22Rv1 (cell line): ENCODE results near the gene PLGLB2.
"Not testable (repeated sequence)": the region's sequence is repeated elsewhere in the genome, so short reads cannot be mapped to it uniquely, and the experiment has no call there.

Experiments used
- H3K27ac ChIP-seq: fragments of 450-650 bp; 2 replicates; pipeline ENCODE4 v1.5.1; 2017

The PLGLB2 gene

DNA sequence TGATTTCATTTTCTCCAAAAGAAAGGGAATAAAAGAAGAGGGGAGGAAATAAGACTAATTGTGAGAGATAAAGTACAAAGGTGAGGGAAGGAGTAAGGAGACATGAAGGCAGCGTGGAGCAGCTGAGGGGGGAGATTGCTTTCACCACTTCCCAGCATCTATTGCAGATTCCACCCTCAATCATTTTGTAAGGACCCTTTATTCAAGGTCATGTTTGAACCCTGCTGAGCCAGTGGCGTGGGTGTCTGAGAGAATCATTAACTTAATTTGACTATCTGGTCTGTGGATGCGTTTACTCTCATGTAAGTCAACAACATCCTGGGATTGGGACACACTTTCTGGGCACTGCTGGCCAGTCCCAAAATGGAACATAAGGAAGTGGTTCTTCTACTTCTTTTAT is at the start of gene PLGLB2:
TSS of gene PLGLB2 (plus strand) at position 297 of the 400 bp plus-strand sequence. CDS start at position 364, 67 bp downstream.
- not testable (repeated sequence) for H3K27ac ChIP-seq

DNA sequence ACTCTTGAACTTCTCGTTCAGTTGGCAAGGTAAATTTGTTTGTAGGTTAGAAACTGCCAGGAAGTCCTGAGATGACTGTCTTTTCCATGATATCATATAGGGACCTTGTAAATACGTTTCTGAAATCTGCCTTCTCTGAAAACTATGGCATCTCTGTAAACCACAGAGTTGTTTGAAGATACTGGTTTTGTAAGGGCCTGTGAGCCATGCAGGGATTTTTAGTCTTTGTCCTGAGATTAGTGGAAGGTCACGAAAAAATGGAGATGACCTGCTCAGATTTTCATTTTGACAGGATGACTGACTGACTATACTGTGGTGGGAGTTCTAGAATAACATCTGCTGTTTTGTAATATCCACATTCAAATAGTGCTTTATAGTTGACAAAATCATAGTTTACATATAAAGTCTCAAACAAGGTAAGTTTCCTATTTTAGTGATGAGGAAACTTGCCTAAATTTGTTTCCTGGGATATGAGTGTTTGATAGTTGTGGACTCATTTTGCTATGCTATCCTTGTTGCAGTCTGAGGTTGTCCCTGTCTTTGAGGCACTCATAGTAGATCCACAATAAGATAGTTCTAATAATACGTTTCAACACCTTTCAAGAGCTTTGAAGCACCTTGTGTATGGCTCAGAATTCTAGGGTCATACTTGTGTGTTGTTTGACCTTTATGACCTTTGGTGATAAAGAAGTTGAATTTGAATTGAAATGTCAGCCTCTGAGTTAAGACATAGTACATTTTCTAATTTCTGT is 43.1 kb upstream of the PLGLB2 start:
- not testable (repeated sequence) for H3K27ac ChIP-seq

DNA sequence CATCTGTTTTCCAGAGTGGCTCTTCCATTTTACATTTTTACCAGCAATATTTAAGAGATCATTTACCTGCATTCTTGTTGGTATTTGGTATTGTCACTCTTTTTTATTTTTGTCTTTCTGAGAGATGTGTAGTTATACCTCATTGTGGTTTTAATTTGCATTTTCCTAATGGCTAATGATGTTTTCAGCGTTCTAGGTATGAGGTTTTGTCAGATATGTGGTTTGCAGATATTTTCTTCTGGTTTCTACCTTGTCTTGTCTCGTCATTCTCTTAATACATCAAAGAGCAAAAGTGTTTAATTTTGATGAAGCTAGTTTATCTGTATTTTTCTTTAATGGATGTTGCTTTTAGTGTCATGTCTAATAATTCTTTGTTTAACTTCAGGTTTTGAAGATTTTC is 39.5 kb upstream of the PLGLB2 start:
- H3K27ac ChIP-seq: not testable (repeated sequence)

DNA sequence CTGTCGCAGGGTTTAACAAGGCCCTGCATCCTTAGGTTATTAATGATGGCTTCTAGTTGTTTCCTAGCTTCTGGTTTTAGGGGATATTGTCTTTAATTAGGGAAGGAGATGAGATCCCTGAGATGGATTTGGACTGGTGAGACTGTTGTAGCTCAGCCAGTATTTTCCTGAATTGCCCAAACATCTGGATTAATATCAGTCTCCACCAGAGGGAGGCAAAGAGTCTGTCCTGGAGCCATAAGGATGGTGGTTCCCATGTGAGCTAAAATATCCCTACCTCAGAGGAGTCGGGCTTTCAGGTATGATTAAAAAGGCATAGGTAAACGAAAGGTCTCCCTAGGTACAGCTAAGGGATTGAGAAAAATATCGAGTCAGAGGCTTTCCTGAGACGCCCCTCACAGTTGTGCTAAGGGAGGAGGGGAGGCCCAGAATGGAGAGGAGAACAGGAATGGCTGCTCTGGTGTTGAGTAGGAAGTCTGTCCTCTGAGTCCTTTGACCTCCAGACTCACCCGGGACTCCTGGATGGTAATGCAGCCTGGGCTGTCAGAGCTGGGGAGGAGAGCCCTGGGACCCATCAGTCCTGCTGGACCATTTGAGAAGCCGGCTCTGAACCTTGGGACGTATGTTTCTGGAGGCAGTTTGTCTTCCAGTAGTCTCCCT is 19.8 kb upstream of the PLGLB2 start:
- not testable (repeated sequence) for H3K27ac ChIP-seq

DNA sequence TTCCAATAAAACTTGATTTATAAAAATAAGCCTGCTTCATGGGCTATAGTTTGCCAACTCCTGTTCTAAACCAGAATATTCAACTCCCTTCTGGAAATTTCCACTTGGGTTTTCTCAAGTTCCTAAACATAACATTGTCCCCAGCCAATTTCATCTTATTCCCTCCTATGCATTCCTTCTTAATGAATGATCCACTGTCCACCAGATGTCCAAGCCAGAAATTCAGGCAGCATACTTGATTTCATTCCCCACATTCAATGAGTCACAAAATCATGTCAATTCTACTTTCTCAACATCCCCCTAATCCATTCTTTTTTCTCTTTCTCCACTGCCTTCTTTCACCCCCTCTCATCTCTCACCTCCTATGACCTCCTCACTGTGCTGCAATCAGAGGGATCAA is 7.0 kb upstream of the PLGLB2 start:
- H3K27ac ChIP-seq: not testable (repeated sequence)

DNA sequence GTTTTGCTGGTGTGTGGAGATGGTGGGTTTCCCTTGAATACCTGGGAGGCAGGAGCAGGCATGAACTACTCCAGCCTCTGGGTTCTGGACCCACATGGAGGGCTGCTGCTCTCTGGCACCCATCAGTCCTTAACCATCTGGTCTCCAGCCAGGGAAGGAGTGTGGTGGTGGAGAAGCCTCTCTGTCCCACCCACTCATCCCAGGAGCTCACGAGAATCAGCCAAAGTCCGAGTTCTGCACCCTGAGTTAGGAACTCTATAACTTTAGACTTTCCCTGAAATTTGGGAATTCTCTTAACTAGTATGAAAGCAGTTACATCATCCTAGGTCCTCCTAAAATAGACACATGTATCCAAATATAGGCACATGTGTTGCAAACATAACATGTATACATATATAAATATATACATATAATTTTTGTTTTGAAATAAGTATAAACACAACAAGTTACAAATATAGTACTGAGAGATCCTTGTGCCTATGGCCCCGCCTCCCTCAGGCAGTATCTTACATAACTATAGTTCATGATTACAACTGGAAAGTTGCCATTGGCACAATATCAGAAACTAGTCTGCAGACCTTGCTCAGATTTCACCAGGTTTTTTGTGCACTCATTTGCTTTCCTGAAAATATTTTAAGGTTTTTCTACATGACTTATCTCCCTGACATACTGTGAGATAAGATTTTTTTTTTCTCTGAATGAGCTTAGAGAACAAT is 5.3 kb upstream of the PLGLB2 start:
- not testable (repeated sequence) for H3K27ac ChIP-seq

DNA sequence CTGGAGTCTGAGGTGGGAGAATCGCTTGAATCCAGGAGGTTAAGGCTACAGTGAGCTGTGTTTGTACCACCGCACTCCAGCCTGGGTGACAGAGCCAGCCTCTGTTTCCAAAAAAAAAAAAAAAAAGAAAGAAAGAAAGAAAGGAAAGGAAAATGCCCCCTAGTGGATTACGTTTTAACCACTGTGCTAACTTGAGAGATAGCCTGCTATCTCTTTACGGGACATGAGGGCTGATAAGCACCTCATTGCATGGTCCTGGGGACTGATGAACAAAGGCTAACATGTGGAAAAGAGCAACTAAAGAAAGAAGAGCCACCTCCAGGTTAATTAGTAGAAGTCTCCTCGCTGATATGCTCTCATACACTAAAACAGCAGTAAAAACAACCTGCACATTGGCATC is 4.2 kb upstream of the PLGLB2 start:
- not testable (repeated sequence) for H3K27ac ChIP-seq

DNA sequence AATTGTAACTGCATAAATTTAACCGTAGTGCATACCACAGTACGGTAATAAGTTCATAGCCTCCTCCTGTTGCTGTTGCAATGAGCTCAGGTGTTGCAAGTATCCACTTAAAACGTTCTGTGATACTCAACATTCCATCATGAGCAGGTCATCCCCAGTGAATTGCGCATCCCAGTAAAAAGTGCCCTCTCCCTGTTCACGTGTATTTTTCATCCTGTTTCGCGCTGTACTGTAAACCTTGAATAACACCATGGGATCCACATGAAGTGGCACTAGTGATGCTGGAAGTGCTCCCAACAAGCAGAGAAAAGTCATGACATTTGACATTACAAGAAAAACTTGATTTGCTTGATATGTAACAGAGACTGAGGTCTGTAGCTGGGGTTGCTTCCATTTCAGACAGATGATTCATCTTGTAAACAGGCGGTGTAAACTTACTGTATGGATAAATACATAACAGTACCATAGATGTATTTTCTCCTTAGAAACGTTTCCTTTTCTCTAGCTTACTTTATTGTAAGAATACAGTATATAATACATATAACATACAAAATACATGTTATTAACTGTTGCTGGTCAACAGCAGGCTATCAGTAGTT is 2.4 kb upstream of the PLGLB2 start:
- not testable (repeated sequence) for H3K27ac ChIP-seq

DNA sequence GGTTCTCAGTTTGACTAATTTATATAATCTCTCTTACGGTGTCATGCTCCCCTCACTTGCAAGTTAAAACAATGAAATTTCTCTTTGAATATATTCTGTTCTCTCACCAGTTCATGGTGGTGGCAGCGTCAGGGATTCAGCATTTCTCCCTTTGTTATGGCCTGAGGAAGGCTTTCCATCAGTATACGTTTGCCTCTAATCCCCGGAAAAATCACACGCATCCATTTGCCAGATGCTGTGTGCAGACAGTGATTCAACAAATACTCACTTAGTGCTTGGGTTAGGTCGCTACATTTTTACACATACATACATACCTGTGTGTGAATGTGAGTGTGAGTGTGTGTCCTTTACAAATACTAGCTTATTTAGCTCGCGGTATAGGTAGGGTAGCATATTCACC is 637 bp downstream of the PLGLB2 start:
- H3K27ac ChIP-seq: not testable (repeated sequence)

DNA sequence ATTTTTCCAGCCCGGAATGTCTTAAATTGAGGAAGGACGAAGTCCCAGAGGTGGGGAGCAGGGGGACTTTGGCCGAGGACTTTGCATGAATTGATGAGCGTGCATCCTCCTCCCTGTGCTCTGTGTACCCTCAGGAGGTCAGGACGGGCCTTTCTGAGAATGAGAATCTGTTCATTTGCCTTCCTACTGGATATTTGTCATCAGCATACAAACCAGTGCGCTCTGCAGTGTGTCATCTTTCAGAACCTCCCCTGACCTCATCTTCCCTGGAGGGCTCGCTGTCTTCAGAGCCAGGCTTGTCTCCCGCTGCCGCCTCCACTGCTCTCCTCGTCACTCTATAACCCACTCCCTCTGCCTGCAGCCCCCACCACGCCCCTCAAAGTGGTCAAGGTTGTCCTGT is 2.7 kb downstream of the PLGLB2 start:
- H3K27ac ChIP-seq: not testable (repeated sequence)

DNA sequence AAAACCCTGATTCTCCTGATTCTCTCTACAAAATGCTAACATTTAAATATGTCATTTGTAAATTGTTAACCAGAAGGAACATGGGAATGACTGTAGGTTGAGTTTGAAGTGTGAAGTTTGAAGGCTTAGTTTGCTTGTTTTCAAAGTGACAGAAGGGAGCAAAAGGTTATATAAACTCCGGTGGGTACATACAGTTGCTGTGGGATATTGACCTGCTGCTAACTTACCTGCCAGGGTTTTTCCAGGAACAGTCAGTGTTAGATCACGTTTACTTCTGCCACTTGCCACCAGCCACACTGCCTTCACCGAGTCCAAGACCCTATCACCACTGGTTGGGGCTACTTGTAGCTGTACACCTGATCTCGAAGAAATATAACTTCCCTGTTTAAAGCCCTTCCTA is 6.9 kb downstream of the PLGLB2 start:
- H3K27ac ChIP-seq: not testable (repeated sequence)
